Bronchus fibroblast of lung (primary cell): Measurements from ENCODE around the gene OR52M1. TPM values are rescaled to one million over a fixed set of nuclear protein-coding genes. Genes with fewer than 3 reads are reported as not detected.

Source experiments
- total RNA-seq: library from RNA; depleted of rRNA; stranded (reverse); fragments of >200 nt; gene quantifications from 2 replicates; pipeline ENCODE4 v1.2.3, GENCODE V29; 2015

Gene OR52M1, protein sequence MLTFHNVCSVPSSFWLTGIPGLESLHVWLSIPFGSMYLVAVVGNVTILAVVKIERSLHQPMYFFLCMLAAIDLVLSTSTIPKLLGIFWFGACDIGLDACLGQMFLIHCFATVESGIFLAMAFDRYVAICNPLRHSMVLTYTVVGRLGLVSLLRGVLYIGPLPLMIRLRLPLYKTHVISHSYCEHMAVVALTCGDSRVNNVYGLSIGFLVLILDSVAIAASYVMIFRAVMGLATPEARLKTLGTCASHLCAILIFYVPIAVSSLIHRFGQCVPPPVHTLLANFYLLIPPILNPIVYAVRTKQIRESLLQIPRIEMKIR
- not detected in 2 replicates for total RNA-seq

DNA sequence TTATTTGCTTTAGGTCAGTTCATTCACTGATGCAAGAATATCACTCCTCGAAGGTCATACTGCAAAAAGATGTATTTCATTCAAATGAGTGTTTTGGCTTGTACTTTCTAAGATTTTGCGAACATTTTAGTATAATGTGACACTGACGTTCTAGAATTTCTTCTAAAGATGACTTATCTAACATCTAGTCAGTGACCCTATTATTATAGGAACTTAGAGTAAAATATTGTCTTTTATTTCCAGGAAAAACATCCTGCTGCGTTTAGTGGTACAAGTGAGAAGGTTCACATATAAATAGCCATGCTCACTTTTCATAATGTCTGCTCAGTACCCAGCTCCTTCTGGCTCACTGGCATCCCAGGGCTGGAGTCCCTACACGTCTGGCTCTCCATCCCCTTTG, at the start of gene OR52M1:
OR52M1 (plus strand) TSS at position 301 of the 400 bp plus-strand sequence; CDS start at position 301, 0 bp downstream.

DNA sequence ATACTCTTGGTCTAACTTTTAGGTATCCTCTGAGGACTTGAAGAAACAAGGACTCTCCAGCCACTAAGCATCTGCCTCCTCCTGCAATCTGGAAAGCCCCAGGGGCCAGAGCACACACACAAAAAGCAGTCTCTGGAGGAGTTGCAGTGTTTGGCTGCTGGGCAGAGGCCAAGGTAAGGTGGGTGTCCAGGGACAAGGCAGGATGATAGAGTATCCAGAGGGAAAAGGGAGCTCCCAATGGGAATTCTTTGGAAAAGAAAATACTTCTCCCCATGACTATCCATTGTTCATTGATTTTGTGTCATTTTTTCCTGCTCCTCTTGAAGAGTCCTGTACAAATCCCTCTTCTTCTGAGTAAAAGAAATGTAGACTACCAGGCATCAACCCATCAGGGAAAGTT, 36.5 kb downstream of the OR52M1 start, which contains the start of gene OR52I2:
OR52I2 (plus strand) TSS at position 301 of the 400 bp plus-strand sequence.

DNA sequence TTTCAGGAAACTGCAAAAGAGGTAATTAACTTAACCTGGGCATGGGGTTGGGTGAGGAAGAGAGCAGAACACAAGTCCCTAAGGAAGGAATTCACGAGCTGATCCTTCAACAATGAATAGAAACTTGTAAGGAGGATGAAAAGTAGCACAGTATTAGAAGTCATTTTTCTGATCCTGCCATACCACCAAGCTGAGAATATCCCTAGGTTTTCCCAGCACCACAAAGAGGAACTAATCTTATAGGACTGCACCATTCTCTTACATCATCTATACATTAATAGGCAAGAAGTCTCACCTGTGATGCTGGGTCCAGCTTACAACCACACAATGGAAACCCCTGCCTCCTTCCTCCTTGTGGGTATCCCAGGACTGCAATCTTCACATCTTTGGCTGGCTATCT, 48.7 kb downstream of the OR52M1 start, which contains the start of gene OR52I1:
OR52I1 (plus strand) TSS at position 301 of the 400 bp plus-strand sequence; CDS start at position 301, 0 bp downstream.

Other genes starting within 250 kb of the OR52M1 start
- gene OR52B4, start 176.8 kb upstream of the OR52M1 start, total RNA-seq = not detected in 2 replicates
- 11.0 and 11.3 TPM in 2 replicates for gene TRIM21, start 151.5 kb upstream of the OR52M1 start, total RNA-seq
- gene OR52K2, start 95.9 kb upstream of the OR52M1 start, total RNA-seq = not detected in 2 replicates
- not detected in 2 replicates for gene OR52K1, start 62.5 kb upstream of the OR52M1 start, total RNA-seq
- gene OR52I2, start 36.6 kb downstream of the OR52M1 start, total RNA-seq = not detected in 2 replicates
- gene OR52I1, start 48.8 kb downstream of the OR52M1 start, total RNA-seq = not detected in 2 replicates
- 8.9 TPM in 2 replicates for gene TRIM68, start 63.0 kb downstream of the OR52M1 start, total RNA-seq
- not detected in 2 replicates for gene OR51D1, start 92.3 kb downstream of the OR52M1 start, total RNA-seq
- not detected in 2 replicates for gene OR51E1, start 98.8 kb downstream of the OR52M1 start, total RNA-seq
- gene OR51E2, start 152.7 kb downstream of the OR52M1 start, total RNA-seq = not detected in 2 replicates
- not detected in 2 replicates for gene MMP26, start 159.6 kb downstream of the OR52M1 start, total RNA-seq
- not detected in 2 replicates for gene OR51F1, start 224.7 kb downstream of the OR52M1 start, total RNA-seq